Muscle of leg (tissue), 11 donors: ENCODE measurements around the gene FUT9. TPM values are rescaled to one million over a fixed set of nuclear protein-coding genes. Genes with fewer than 3 reads are reported as not detected.

ENCODE experiments used
- DNase-seq: peaks from one replicate; pipeline ENCODE4 v3.0.0; 2013
- H3K27ac ChIP-seq: one replicate; pipeline ENCODE4 v1.5.1; 2013; ENCODE audit warnings: mild to moderate bottlenecking, low read length, control low read depth
- H3K27me3 ChIP-seq: one replicate; pipeline ENCODE4 v1.6.1; 2013; ENCODE audit warnings: low read length; ENCODE audit not compliant: control insufficient read depth, insufficient read depth
- H3K36me3 ChIP-seq: one replicate; pipeline ENCODE4 v1.6.1; 2013; ENCODE audit warnings: low read length; ENCODE audit not compliant: control insufficient read depth, insufficient read depth
- H3K4me1 ChIP-seq: one replicate; pipeline ENCODE4 v1.6.1; 2013; ENCODE audit warnings: low read length; ENCODE audit not compliant: control insufficient read depth, insufficient read depth
- H3K4me3 ChIP-seq: one replicate; pipeline ENCODE4 v1.5.1; 2013; ENCODE audit warnings: low read length, control low read depth
- H3K9me3 ChIP-seq: replicated peaks from 2 replicates; pipeline ENCODE4 v1.6.1; 2013; ENCODE audit warnings: low read depth, low read length; ENCODE audit not compliant: control insufficient read depth
- WGBS: methylation state at CpG from one replicate; pipeline ENCODE4 v1.1.5; 2013; ENCODE audit warnings: missing lambda C conversion rate; ENCODE audit not compliant: insufficient coverage; 5-methylcytosine and 5-hydroxymethylcytosine counted together
- polyA plus RNA-seq, 8 donors: library from polyadenylated mRNA; unstranded; fragments of 120-200 nt; gene quantifications; one replicate each; pipeline versions ENCODE4 v1.2.1 to v1.2.3, GENCODE V29; 2013; ENCODE audit warnings: inconsistent platforms in 1 of 8, low replicate concordance in 1 of 8; ENCODE audit not compliant: insufficient read length in 8 of 8, insufficient read depth in 1 of 8
- total RNA-seq: library from RNA; stranded (reverse); fragments of 120-200 nt; gene quantifications from one replicate; pipeline ENCODE4 v1.2.4, GENCODE V29; 2013

FUT9 gene
- total and polyA plus RNA-seq, 9 donors = 0.03 to 0.10 (median 0.07) TPM

DNA sequence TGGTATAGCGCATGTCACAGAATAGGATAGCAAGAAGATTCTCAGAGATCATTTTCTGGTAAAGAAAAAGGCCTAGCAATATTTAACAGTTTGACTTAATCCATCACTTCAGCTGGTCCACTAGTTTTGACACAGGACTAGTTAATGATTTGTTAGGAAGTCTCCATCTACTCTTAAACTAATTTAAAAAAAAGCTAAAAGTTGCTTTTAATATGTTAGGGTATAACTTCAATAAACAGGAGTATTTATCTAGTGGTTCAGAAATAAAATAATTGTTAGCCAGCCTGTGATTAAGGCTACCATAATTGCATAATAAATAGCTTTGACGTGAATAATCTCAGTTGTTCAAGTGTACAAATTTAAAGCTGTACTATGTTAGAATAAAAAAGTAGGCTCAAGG lies 195.6 kb downstream of the FUT9 start:
- DNase-seq = no peak
- Histone ChIP-seq H3K27ac (no peak overlapping the region), H3K27me3 (no peaks in the 10 kb centered on the region), H3K36me3 (no peaks in the 10 kb centered on the region), H3K9me3 (no peaks in the 10 kb centered on the region), H3K4me1 (no peaks in the 10 kb centered on the region), H3K4me3 (no peak overlapping the region)
- WGBS = no CpG with 5 or more reads among the region's 2 CpGs

- Histone ChIP-seq H3K27me3 (no peaks in the 10 kb centered on the region), H3K9me3 (no peaks in the 10 kb centered on the region), H3K4me1 (no peaks in the 10 kb centered on the region), H3K36me3 (no peaks in the 10 kb centered on the region), H3K4me3 (no peak overlapping the region), H3K27ac (no peak overlapping the region)
- DNase-seq = no peak
Measured at GRCh38 chr6:96212066-96212465, 196.3 kb downstream of the FUT9 start.

DNA sequence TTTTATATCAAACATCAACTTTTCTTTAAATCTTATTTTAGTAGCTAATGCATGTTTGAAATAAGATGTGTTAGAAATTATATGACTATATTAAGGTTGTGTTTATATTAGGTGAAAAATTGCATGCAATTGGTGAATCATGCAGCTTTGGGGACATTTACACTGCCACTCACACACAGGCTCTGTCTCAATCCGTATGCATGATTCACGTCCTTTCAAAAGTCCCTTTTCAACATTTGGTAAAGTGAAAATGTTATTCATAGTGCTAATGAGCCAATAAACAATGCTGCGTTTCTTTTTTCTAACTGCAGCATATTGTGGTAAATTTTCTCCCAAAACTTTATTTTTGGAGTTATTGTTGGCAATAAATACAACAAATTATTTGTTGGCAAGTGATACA lies 198.0 kb downstream of the FUT9 start:
- H3K27me3 ChIP-seq = no peaks in the 10 kb centered on the region
- no peaks in the 10 kb centered on the region for H3K36me3 ChIP-seq
- no peaks in the 10 kb centered on the region for H3K9me3 ChIP-seq
- no peak overlapping the region for H3K4me3 ChIP-seq
- WGBS = no CpG with 5 or more reads among the region's 3 CpGs
- no peak for DNase-seq
- no peak overlapping the region for H3K27ac ChIP-seq
- H3K4me1 ChIP-seq = no peaks in the 10 kb centered on the region

- Histone ChIP-seq H3K27ac (no peak overlapping the region), H3K4me3 (no peak overlapping the region), H3K9me3 (no peaks in the 10 kb centered on the region), H3K36me3 (no peaks in the 10 kb centered on the region), H3K4me1 (no peaks in the 10 kb centered on the region), H3K27me3 (no peaks in the 10 kb centered on the region)
- WGBS = no CpG with 5 or more reads among the region's 1 CpG
- no peak for DNase-seq
Measured at GRCh38 chr6:96223695-96224094, 207.9 kb downstream of the FUT9 start.

DNA sequence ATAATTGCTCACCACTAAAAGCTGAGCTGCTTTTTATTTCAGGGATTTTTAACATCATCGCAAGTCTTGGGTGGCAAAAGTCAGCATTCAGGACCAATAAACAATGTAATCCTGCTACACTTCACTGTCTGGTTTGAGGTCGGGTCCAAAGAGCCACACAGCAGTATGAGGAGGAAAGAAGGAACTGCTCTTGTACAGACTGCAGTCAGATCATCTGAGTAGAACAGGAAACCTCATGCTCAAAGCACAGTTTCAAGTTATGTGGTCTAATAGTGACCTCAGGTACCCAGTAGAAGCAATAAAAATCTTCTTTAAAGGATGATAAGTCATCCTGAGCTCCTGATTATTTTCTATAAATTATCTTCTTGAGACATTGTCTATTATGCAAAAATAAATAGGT lies 211.4 kb downstream of the FUT9 start:
- no peak overlapping the region for H3K4me3 ChIP-seq
- no peaks in the 10 kb centered on the region for H3K36me3 ChIP-seq
- DNase-seq = no peak
- no peaks in the 10 kb centered on the region for H3K27me3 ChIP-seq
- H3K4me1 ChIP-seq = no peaks in the 10 kb centered on the region
- H3K9me3 ChIP-seq = no peaks in the 10 kb centered on the region
- no peak overlapping the region for H3K27ac ChIP-seq
- WGBS = no CpG with 5 or more reads among the region's 2 CpGs

GRCh38 chr6:96234444-96234843 lies 218.7 kb downstream of the FUT9 start:
- no peak overlapping the region for H3K27ac ChIP-seq
- no CpG with 5 or more reads among the region's 2 CpGs for WGBS
- H3K4me1 ChIP-seq = no peaks in the 10 kb centered on the region
- no peak for DNase-seq
- H3K27me3 ChIP-seq = no peaks in the 10 kb centered on the region
- H3K4me3 ChIP-seq = no peak overlapping the region
- H3K36me3 ChIP-seq = no peaks in the 10 kb centered on the region
- H3K9me3 ChIP-seq = no peaks in the 10 kb centered on the region

DNA sequence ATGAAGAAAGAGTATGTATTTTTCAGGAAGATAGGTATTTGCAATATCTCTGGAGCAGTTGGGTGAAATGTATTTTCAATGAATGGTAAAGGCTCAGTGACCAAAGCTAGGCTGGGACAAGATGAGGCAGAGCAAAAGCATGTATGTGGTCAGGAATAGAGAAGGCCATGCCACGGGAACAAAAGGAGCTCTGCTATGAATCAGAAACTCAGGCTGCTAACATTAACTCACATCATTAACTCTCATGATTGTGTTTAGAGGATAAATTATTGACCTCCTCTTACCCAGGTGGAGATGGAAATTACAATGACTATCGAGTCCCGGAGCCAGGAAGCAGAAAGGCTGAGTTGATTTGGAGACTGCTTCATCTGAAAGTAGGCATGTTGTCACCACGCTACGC lies 220.2 kb downstream of the FUT9 start:
- Histone ChIP-seq H3K27me3 (no peaks in the 10 kb centered on the region), H3K27ac (no peak overlapping the region), H3K9me3 (no peaks in the 10 kb centered on the region), H3K36me3 (no peaks in the 10 kb centered on the region), H3K4me1 (no peaks in the 10 kb centered on the region), H3K4me3 (no peak overlapping the region)
- no peak for DNase-seq
- WGBS = no CpG with 5 or more reads among the region's 5 CpGs

DNA sequence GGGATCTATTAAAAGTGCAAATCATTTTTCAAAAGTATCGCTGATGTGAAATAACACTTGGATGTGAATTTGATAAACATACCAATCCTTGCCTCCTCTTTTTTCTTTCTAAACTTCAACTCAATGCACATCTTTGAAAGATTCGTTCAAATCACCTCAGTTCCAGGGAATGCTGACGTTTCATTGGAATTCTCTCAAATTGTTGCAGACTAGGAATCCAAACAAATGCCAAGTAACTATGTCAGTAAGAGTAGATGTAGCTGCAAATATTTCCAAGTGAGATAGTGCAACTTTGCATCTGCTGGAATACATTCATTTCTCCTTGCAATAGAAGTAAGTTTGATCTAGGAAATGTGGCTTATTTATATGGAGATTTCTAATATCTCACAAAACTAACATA lies 220.7 kb downstream of the FUT9 start:
- H3K36me3 ChIP-seq = no peaks in the 10 kb centered on the region
- peak; percentile 1 for DNase-seq
- 80% methylated on average over 1 of the region's 3 CpGs for WGBS

GRCh38 chr6:96237638-96238347 lies 222.0 kb downstream of the FUT9 start:
- Histone ChIP-seq H3K9me3 (no peaks in the 10 kb centered on the region), H3K36me3 (no peaks in the 10 kb centered on the region), H3K4me3 (no peak overlapping the region), H3K4me1 (no peaks in the 10 kb centered on the region), H3K27me3 (no peaks in the 10 kb centered on the region), H3K27ac (no peak overlapping the region)
- WGBS = 83% methylated on average over 1 of the region's 3 CpGs
- DNase-seq = no peak

More for the DNA sequence above, 220.7 kb downstream of the FUT9 start:
- no peak overlapping the region for H3K27ac ChIP-seq
- H3K9me3 ChIP-seq = no peaks in the 10 kb centered on the region
- H3K27me3 ChIP-seq = no peaks in the 10 kb centered on the region
- no peak overlapping the region for H3K4me3 ChIP-seq
- H3K4me1 ChIP-seq = no peaks in the 10 kb centered on the region

DNA sequence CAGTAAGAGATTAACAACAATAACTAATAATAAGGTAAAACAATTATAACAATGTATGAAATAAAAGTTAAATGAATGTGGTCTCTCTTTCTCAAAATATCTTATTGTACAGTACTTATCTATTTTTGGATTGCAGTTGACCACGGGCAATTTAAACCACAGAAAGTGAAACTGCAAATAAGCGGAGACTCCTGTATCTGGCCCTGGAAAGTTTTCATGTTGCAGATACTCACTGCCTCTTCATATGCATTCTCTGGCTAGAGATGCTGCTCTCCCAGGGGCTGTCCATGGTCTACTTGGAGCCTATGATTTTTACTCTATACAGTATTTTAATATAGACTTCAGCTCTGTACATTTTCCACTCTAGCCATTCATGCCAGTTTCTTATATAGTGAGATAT lies 230.8 kb downstream of the FUT9 start:
- Histone ChIP-seq H3K27ac (no peak overlapping the region), H3K4me1 (no peaks in the 10 kb centered on the region), H3K9me3 (no peaks in the 10 kb centered on the region), H3K27me3 (no peaks in the 10 kb centered on the region), H3K36me3 (no peaks in the 10 kb centered on the region), H3K4me3 (no peak overlapping the region)
- WGBS = 50% methylated on average over 1 of the region's 2 CpGs
- DNase-seq = no peak

DNA sequence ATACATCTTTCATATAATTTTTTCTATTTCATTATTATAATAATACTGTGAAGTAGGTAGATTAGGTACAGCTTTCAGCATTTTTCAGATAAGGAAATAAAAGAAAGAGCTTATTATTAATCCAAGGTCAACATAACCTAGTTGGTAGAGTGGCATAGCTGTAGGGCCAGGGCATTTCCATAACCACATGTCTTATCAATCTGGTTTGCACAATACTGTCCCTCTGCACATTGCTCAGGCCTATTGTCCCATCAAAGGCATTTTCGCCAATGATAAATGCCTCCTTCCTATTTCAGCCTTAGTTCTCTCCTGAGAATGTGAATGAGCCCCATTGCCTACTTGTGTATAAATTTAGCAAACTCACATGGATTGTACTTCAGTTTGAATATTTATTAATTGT lies 234.0 kb downstream of the FUT9 start:
- Histone ChIP-seq H3K36me3 (no peaks in the 10 kb centered on the region), H3K27me3 (no peaks in the 10 kb centered on the region), H3K9me3 (no peaks in the 10 kb centered on the region), H3K4me1 (no peaks in the 10 kb centered on the region), H3K27ac (no peak overlapping the region), H3K4me3 (no peak overlapping the region)
- DNase-seq = no peak
- WGBS = no CpG with 5 or more reads among the region's 1 CpG
